Ishikawa (cell line): ENCODE data around the gene PRXL2B.

Source experiments
- CEBPB ChIP-seq: IDR thresholded peaks from 2 replicates; pipeline ENCODE4 v1.6.1; 2012
- CREB1 ChIP-seq: IDR thresholded peaks from 2 replicates; pipeline ENCODE4 v1.6.1; 2012; ENCODE audit warnings: low read depth
- EGR1 ChIP-seq: IDR thresholded peaks from 2 replicates; pipeline ENCODE4 v1.6.1; 2012
- EP300 ChIP-seq: IDR thresholded peaks from 2 replicates; pipeline ENCODE4 v1.6.1; 2012; ENCODE audit warnings: borderline replicate concordance
- FOXM1 ChIP-seq: IDR thresholded peaks from 2 replicates; pipeline ENCODE4 v1.6.1; 2012; ENCODE audit warnings: low read depth, borderline replicate concordance
- NFIC ChIP-seq: IDR thresholded peaks from 2 replicates; pipeline ENCODE4 v1.6.1; 2012
- RAD21 ChIP-seq: IDR thresholded peaks from 2 replicates; pipeline ENCODE4 v1.6.1; 2012; ENCODE audit warnings: low read depth
- TAF1 ChIP-seq: IDR thresholded peaks from 2 replicates; pipeline ENCODE4 v1.6.1; 2012; ENCODE audit warnings: low read depth, mild to moderate bottlenecking
- TCF12 ChIP-seq: IDR thresholded peaks from 2 replicates; pipeline ENCODE4 v1.6.1; 2012; ENCODE audit warnings: low read depth
- TEAD4 ChIP-seq: IDR thresholded peaks from 2 replicates; pipeline ENCODE4 v1.6.1; 2012
- YY1 ChIP-seq: IDR thresholded peaks from 2 replicates; pipeline ENCODE4 v1.6.1; 2012; ENCODE audit warnings: low read depth
- ZBTB7A ChIP-seq: IDR thresholded peaks from 2 replicates; pipeline ENCODE4 v1.6.1; 2012; ENCODE audit warnings: low read depth
- TF ChIP-seq, protein P1 (sequence below): IDR thresholded peaks from 2 replicates; pipeline ENCODE4 v1.6.1; 2012; ENCODE audit warnings: low read depth, mild to moderate bottlenecking
- TF ChIP-seq, protein P2 (sequence below): IDR thresholded peaks from 2 replicates; pipeline ENCODE4 v1.6.1; 2012
- TF ChIP-seq, protein P3 (sequence below): IDR thresholded peaks from 2 replicates; pipeline ENCODE4 v1.6.1; 2012

PRXL2B gene

DNA sequence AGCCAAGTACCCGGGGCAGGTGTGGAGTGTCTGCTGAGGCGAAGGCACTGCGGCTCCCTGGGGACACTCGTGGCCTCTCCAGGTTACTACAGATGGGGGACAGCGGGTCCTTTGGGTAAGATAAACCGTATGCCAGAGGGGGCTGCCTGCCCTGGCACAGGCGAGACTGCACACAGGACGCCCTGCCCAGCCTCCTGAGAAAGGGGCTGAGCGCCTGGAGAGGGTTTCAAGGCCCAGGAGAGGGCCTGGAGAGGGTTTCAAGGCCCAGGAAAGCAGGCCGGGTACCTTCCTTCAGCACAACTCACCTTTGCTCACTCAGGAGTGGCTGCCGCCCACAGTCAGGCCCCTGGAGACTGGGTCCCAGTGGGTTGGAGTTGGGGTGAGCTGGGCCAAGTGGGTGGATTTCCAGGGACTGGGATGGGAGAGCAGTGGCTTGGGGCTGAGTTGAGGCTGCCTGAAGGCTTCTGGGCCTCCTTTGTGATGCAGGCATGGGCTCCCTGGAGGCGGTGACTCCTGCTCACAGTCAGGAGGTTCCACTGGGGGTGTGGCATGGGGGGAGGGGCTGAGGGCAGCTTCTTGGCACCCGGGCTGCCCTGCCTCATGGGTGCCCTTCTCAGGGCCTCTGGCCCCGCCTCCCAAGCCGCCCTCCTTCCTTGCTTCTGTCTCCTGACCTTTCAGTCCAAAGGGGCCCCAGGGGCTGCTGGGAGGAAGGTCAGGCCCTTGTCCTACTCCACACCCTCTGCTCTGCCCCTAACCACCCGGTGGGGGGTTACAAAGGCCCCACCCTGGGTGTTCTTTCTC, 46.2 kb downstream of the PRXL2B start, which contains the start of gene MMEL1:
TSS of gene MMEL1 (minus strand) at position 456 of the 801 bp plus-strand sequence. CDS start 3,532 bp downstream, outside the sequence.
- TF ChIP-seq FOXM1 = no peak
- TF ChIP-seq, protein P1, sequence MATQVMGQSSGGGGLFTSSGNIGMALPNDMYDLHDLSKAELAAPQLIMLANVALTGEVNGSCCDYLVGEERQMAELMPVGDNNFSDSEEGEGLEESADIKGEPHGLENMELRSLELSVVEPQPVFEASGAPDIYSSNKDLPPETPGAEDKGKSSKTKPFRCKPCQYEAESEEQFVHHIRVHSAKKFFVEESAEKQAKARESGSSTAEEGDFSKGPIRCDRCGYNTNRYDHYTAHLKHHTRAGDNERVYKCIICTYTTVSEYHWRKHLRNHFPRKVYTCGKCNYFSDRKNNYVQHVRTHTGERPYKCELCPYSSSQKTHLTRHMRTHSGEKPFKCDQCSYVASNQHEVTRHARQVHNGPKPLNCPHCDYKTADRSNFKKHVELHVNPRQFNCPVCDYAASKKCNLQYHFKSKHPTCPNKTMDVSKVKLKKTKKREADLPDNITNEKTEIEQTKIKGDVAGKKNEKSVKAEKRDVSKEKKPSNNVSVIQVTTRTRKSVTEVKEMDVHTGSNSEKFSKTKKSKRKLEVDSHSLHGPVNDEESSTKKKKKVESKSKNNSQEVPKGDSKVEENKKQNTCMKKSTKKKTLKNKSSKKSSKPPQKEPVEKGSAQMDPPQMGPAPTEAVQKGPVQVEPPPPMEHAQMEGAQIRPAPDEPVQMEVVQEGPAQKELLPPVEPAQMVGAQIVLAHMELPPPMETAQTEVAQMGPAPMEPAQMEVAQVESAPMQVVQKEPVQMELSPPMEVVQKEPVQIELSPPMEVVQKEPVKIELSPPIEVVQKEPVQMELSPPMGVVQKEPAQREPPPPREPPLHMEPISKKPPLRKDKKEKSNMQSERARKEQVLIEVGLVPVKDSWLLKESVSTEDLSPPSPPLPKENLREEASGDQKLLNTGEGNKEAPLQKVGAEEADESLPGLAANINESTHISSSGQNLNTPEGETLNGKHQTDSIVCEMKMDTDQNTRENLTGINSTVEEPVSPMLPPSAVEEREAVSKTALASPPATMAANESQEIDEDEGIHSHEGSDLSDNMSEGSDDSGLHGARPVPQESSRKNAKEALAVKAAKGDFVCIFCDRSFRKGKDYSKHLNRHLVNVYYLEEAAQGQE = no peak
- TF ChIP-seq RAD21 = no peak
- no peak for TF ChIP-seq TAF1
- no peak for TF ChIP-seq CREB1
- TF ChIP-seq CEBPB = no peak
- no peak for TF ChIP-seq NFIC
- no peak for TF ChIP-seq TEAD4

DNA sequence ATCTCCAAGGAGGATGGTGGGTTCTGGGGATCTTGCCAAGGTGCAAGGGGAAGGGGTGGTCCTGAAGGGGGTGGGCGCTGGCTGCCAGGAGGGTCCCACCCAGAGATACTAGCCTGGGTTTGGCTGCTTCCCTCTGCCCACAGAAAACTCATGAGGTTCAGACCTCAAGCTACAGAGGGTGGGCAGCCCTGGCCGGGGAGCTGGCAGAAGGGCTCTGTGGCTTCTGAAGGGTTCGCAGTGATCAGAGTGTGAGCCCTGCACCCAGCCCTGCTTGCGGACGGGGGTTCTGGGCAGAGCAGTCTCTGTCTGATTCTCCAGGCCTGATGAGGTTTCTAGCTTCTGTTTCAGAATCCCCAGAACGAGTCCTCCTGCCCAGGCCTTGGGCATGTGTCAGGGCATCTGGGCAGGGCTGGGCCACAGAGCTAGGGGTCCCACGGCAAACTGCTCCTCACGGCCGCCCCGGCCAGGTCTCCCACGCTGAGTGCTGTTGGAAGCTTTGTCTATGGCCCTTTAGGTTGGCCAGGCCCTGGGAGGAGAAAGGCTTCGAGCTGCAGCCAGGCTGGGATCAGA, 46.9 kb downstream of the PRXL2B start:
- TF ChIP-seq RAD21 (no peak), TEAD4 (no peak), EP300 (no peak), NFIC (no peak), CREB1 (no peak), ZBTB7A (no peak), TAF1 (no peak), EGR1 (no peak), YY1 (no peak), TCF12 (no peak), CEBPB (no peak)
- TF ChIP-seq, protein P2, sequence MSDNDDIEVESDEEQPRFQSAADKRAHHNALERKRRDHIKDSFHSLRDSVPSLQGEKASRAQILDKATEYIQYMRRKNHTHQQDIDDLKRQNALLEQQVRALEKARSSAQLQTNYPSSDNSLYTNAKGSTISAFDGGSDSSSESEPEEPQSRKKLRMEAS = no peak
- TF ChIP-seq, protein P1 = no peak
- TF ChIP-seq, protein P3, sequence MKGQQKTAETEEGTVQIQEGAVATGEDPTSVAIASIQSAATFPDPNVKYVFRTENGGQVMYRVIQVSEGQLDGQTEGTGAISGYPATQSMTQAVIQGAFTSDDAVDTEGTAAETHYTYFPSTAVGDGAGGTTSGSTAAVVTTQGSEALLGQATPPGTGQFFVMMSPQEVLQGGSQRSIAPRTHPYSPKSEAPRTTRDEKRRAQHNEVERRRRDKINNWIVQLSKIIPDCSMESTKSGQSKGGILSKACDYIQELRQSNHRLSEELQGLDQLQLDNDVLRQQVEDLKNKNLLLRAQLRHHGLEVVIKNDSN = no peak

DNA sequence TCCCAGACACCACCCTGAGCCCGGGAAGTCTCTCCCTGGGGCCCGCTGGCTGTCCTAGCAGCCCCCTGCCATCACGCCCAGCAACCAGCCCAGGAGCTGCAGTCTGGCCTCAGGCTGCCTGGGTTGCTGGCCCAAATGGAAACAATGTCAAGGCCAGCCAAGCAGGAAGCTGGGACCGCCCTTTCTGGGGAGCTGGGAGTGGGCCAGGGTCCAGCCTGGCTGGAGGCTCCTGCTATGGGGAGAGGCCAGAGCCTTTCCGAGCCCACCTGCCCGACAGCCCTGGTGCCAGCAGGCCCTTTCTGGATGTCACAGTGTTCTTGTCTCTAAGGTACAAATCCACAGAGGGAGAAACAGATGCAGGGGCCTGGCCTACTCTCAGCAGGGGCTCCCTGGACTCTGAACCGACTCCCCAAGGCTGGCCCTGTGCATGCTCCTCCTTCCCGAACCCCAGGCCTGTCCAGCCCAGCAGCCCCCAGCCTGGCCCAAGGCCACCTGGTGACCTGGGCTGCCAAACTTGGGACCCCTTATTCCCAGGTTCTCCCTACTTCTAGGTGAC, 47.4 kb downstream of the PRXL2B start:
- TF ChIP-seq, protein P2 = no peak
- TF ChIP-seq TEAD4 (no peak), RAD21 (no peak), CREB1 (no peak)
- TF ChIP-seq, protein P1 = no peak

DNA sequence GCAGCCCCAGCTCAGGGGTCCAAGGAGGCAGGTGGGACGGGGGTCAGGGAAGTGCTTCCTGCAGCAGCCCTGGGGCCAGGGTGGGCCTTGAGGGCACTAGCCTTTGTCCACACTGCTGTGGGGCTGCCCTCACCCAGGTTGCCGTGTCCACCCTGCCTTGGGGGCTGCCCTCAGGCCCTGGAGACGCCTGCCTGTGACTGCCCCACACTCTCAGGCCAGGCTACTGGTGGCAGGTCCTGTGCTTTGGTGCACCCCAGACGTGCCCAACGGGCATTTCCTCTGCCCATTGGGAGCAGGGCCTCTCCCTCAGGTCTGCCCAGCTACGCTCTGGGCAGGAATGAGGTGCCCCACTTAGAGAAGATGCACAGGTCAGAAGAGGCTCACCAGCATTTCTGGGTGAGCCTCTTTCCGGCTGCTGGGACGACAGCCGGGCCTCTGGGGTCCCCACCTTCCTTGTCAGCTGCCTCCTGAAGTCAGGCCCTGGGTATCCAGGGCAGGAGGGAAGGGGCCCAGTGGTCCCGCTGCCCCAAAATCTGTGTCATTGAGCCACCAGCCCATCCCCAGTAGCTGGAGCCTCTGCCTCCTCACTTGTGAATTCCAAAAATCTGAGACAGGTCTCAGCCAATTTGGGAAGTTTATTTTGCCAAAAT, 48.9 kb downstream of the PRXL2B start:
- no peak for TF ChIP-seq FOXM1
- TF ChIP-seq TCF12 = no peak
- no peak for TF ChIP-seq ZBTB7A
- no peak for TF ChIP-seq TEAD4
- TF ChIP-seq CEBPB = no peak
- no peak for TF ChIP-seq YY1
- TF ChIP-seq RAD21 = no peak
- TF ChIP-seq, protein P1 = no peak
- TF ChIP-seq, protein P3 = no peak
- TF ChIP-seq, protein P2 = no peak
- TF ChIP-seq TAF1 = no peak
- TF ChIP-seq CREB1 = no peak
